Measurements from ENCODE around the gene KLHL12.

Gene KLHL12

GRCh38 chr1:202957733-202958543 is 30.9 kb upstream of the KLHL12 start, which contains the start of gene ADIPOR1:
Gene ADIPOR1 (minus strand): TSS chr1:202958312. CDS start chr1:202951070, 7,242 bp downstream.
- peak; percentile 90 for DNase-seq (ENCODE audit: low spot score)
- ATAC-seq (ENCODE audit: low read depth): peak; percentile 94
- H3K27me3 ChIP-seq (ENCODE audit: insufficient read depth, poor library complexity, severe bottlenecking): no peaks in the 10 kb centered on the region
- no peaks in the 10 kb centered on the region for H3K9me3 ChIP-seq (ENCODE audit: severe bottlenecking)
- TF ChIP-seq CTCF (IDR thresholded peaks at IDR 0.05; ENCODE audit: poor library complexity, severe bottlenecking): no peak
- H3K36me3 ChIP-seq (ENCODE audit: low read depth): peaks cover 11% of the 10 kb centered on the region
- peak within 1 kb of the TSS; percentile 88 for H3K4me3 ChIP-seq (ENCODE audit: severe bottlenecking)
- peaks cover 31% of the 10 kb centered on the region for H3K4me1 ChIP-seq (ENCODE audit: insufficient read depth, poor library complexity, severe bottlenecking)
- H3K27ac ChIP-seq (ENCODE audit: poor library complexity, severe bottlenecking): peak within 1 kb of the TSS; percentile 52

- peaks cover 40% of the 10 kb centered on the region for H3K4me1 ChIP-seq (ENCODE audit: insufficient read depth, poor library complexity, severe bottlenecking)
- no peaks in the 10 kb centered on the region for H3K9me3 ChIP-seq (ENCODE audit: severe bottlenecking)
- DNase-seq (ENCODE audit: low spot score) (no peak), ATAC-seq (ENCODE audit: low read depth) (no peak)
- H3K36me3 ChIP-seq (ENCODE audit: low read depth): peaks cover 12% of the 10 kb centered on the region
- peak overlapping the region; percentile 88 for H3K4me3 ChIP-seq (ENCODE audit: severe bottlenecking)
- H3K27me3 ChIP-seq (ENCODE audit: insufficient read depth, poor library complexity, severe bottlenecking): no peaks in the 10 kb centered on the region
- peak overlapping the region; percentile 52 for H3K27ac ChIP-seq (ENCODE audit: poor library complexity, severe bottlenecking)
- TF ChIP-seq CTCF (IDR thresholded peaks at IDR 0.05; ENCODE audit: poor library complexity, severe bottlenecking): no peak
Observed at GRCh38 chr1:202956969-202957368, 29.9 kb upstream of the KLHL12 start.

GRCh38 chr1:202954057-202954745 is 27.2 kb upstream of the KLHL12 start:
- ATAC-seq (ENCODE audit: low read depth): no peak
- Histone ChIP-seq H3K36me3 (ENCODE audit: low read depth) (peaks cover 36% of the 10 kb centered on the region), H3K4me3 (ENCODE audit: severe bottlenecking) (no peak overlapping the region), H3K27me3 (ENCODE audit: insufficient read depth, poor library complexity, severe bottlenecking) (no peaks in the 10 kb centered on the region), H3K4me1 (ENCODE audit: insufficient read depth, poor library complexity, severe bottlenecking) (peaks cover 37% of the 10 kb centered on the region), H3K9me3 (ENCODE audit: severe bottlenecking) (no peaks in the 10 kb centered on the region), H3K27ac (ENCODE audit: poor library complexity, severe bottlenecking) (peak overlapping the region; percentile 69)
- DNase-seq (ENCODE audit: low spot score): no peak
- no peak for TF ChIP-seq CTCF (IDR thresholded peaks at IDR 0.05; ENCODE audit: poor library complexity, severe bottlenecking)

- H3K27ac ChIP-seq (ENCODE audit: poor library complexity, severe bottlenecking): peak overlapping the region; percentile 69
- TF ChIP-seq CTCF (IDR thresholded peaks at IDR 0.05; ENCODE audit: poor library complexity, severe bottlenecking): no peak
- H3K36me3 ChIP-seq (ENCODE audit: low read depth): peaks cover 42% of the 10 kb centered on the region
- DNase-seq (ENCODE audit: low spot score) (no peak), ATAC-seq (ENCODE audit: low read depth) (no peak)
- H3K27me3 ChIP-seq (ENCODE audit: insufficient read depth, poor library complexity, severe bottlenecking): no peaks in the 10 kb centered on the region
- H3K4me3 ChIP-seq (ENCODE audit: severe bottlenecking): no peak overlapping the region
- H3K4me1 ChIP-seq (ENCODE audit: insufficient read depth, poor library complexity, severe bottlenecking): peaks cover 30% of the 10 kb centered on the region
- no peaks in the 10 kb centered on the region for H3K9me3 ChIP-seq (ENCODE audit: severe bottlenecking)
Observed at GRCh38 chr1:202953392-202953791, 26.4 kb upstream of the KLHL12 start.
